DMS53 treated with DMSO at 0.1 percent for 48 hours (cell line): ENCODE results near the gene WNT16.

Experiments used
- DNase-seq: peaks from one replicate; lab custom pipeline; 2025; ENCODE audit not compliant: unreplicated experiment; lab: John Stamatoyannopoulos, UW

WNT16 gene

DNA sequence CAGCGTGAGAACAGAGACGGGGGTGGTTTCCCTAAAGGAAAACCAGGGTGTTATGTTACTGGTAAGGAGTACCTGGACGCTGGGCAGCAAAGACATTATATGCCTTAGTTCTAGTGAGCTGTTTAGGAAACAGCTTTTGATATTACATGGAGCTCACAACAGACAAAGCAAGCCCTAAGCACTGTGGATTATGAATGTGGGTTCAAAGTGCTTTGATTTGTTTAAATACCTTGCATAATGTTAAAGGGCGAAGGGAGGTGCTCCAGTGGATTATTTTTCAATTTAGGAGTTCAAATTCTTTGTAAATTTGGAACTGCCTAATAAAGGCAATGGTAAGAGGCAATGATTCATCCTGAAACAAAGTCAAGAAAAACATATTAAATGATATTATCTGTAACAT is 13.8 kb downstream of the WNT16 start:
- no peak for DNase-seq

DNA sequence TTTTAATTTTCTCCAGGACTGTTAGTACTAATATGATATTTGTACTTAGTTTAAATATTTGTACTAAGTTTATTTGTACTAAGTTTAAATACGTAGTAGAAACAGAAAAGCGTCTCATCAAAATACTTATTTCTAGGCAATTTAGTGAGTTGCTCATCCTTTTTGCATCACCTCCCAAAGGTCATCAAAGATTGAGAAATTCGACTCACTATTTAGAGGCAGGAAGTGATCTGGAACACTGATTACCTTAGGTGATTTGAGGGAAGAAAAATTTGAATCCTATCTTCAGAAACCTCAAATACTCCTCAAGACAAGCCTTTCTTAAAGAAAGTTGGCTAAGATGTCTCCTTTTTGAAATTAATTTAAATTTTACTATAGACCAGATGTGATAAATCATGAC is 14.5 kb downstream of the WNT16 start:
- no peak for DNase-seq

GRCh38 chr7:121344093-121344492 is 15.3 kb downstream of the WNT16 start:
- no peak for DNase-seq

DNA sequence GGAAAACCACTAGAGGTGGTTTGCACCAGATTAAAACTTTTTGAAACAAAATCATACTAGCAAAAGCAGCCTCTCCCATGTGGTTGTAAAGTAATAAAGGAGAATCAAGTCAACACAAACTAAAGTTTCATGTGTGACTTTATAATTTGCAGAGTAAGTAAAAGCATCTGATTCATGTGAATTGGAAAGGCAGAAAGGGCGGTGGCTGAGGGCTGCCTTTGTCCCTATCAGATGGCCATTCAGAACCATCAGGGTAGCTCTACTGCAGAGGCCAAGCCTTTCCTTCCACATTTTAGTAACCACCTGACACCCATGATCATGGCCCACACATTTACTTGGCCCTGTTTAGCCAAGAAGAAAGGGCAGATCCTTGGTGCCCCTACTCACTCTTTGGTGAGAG is 15.7 kb downstream of the WNT16 start:
- no peak for DNase-seq

- DNase-seq = no peak
Measured at GRCh38 chr7:121351682-121352081, 22.9 kb downstream of the WNT16 start.

DNA sequence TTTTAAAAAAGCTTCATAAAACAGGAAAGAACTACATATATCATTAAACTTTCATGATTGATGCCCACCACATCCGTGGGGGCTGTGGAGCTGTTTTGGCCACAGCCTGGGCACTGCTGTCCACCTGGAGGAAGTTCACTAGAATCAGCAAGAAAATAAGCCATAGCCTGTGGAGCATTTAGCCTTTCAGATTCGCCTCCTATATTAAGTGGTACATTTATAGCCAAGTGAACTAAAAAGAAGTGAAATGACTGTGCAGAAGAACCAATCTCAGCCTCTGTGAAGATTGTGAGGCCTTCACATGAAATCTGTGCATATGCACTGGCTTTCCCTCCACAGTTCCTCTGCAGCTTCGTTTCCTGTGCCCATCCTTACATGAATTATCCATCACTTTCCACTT is 23.5 kb downstream of the WNT16 start:
- DNase-seq = no peak

- no peak for DNase-seq
Measured at GRCh38 chr7:121355574-121355973, 26.8 kb downstream of the WNT16 start.

DNA sequence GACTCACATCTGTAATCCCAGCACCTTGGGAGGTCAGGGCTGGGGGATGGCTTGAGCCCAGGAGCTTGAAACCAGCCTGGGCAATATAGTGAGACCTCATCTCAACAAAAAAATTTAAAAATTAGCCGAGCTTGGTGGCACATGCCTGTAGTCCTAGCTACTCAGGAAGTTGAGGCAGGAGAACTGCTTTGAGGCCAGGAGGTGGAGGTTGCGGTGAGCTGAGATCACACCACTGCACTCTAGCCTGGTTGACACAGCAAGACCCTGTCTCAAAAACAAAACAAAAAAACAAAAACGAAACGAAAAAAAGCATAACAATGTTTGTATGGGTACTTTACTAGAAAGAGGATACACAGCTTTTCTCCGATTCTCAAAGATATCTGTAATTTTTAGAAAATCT is 31.8 kb downstream of the WNT16 start:
- DNase-seq = no peak

GRCh38 chr7:121366852-121367431 is 38.1 kb downstream of the WNT16 start:
- DNase-seq = peak; percentile 67

DNA sequence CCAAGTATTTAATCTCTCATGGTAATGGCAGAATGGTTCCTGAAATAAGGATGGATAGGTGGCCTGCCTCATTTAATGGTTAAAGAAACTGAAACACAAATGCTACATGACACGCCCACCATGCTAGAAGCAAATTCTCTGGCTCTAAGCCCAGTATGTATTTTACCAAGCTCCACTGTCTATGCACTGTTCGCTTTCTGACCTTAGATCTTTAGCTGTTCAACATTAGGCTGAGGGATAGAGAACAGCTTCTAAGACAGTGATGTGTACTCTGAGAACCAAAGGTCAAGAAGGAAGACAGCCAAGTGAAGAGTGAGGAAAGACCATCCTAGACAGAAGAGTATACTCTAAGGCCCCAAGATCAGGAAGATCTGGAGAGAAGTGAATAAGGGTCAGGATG is 40.7 kb downstream of the WNT16 start:
- no peak for DNase-seq

- no peak for DNase-seq
Measured at GRCh38 chr7:121371367-121371766, 42.6 kb downstream of the WNT16 start.

- DNase-seq = no peak
Measured at GRCh38 chr7:121371883-121372282, 43.1 kb downstream of the WNT16 start.

GRCh38 chr7:121372376-121373010 is 43.7 kb downstream of the WNT16 start:
- no peak for DNase-seq

GRCh38 chr7:121373177-121373576 is 44.4 kb downstream of the WNT16 start:
- no peak for DNase-seq

- no peak for DNase-seq
Measured at GRCh38 chr7:121376979-121377378, 48.2 kb downstream of the WNT16 start.

- DNase-seq = no peak
Measured at GRCh38 chr7:121379930-121380329, 51.1 kb downstream of the WNT16 start.

- DNase-seq = no peak
Measured at GRCh38 chr7:121382473-121382872, 53.7 kb downstream of the WNT16 start.

DNA sequence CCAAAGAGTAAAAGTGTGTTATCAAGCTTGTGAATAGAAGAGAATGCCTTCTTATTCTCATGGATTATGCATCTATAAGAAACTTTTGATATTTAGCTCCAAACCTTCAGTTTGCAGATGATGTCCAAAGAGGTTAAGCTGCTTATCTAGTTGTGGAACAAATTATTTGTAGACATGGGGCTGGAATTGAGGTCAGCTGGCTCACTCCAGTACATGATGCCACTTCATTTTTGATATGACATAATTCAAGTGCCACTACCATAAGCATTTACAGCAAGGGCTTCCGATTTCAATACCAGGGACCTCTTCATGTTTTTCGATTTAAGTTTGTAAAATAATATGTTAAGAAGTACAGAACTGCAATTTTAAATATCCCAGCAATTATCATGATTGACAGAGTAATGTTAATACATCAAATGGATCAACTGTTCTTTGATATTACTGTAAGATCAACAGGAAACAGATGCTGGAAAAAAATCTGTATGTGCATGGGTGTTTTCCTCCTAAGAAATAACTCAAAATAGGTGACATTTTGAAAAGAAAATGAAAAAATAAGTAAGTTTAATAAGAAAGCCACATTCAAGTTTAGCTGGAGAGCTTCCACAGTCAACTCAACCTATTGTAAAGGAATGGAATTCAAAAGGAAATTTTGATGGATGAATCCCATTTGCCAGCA is 54.6 kb downstream of the WNT16 start:
- no peak for DNase-seq

GRCh38 chr7:121384265-121384664 is 55.5 kb downstream of the WNT16 start:
- DNase-seq = no peak

DNA sequence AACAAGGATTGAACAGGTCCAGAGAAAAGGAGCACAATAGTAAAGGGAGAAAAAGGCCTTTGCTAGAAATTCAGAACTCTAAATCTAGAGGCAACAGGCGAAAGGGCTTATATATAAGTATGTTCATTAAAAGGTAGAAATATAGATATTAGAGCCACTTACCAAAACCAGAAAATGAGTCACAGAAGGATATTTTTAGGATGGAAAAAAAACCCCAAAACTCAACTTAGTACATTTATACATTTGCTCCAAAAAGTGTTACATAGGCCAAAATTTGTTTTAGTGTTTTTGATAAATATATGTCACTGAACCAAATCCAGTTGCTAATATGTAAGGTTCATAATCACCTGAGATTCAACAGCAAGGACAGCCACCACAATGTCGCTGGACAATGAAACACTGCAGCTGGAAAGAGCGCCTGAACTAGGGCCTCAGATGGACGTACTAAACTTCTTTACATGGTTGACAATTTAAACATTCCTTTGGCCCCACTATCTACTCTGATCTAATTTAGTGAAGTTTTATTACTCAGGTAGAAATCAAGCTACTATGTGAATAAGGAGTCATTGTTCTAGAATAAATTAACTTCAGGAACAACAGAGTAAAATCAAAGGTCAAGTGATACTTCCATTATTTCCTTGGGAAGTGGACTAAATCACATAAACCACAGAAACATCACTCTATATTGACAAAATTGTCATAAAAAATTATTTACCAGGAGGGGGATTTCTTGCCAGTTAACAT is 56.4 kb downstream of the WNT16 start:
- DNase-seq = no peak

- peak; percentile 84 for DNase-seq
Measured at GRCh38 chr7:121385800-121386179, 57.0 kb downstream of the WNT16 start.

GRCh38 chr7:121388950-121389349 is 60.1 kb downstream of the WNT16 start:
- DNase-seq = no peak
